Stimulated activated CD4-positive, alpha-beta T cell treated with anti-CD3 and anti-CD28 coated beads, TNF-alpha, amount 100 ng/mL, for 24 hours (primary cell): ENCODE data around the gene SPAG9.
"Not testable (repeated sequence)": the region's sequence is repeated elsewhere in the genome, so short reads cannot be mapped to it uniquely, and the experiment has no call there.

Source experiments
- DNase-seq, 3 experiments: peaks; one replicate each; pipeline ENCODE4 v3.0.0-alpha.2; 2020; ENCODE audit warnings: low read depth in 3 of 3

Gene SPAG9

GRCh38 chr17:51087072-51087757 lies 33.5 kb downstream of the SPAG9 start:
- no peak for DNase-seq

- DNase-seq: no peak
These were observed 35.4 kb downstream of the SPAG9 start for GRCh38 chr17:51085150-51085805.

- no peak for DNase-seq
These were observed 36.7 kb downstream of the SPAG9 start for GRCh38 chr17:51083981-51084380.

- not testable (repeated sequence) for DNase-seq
These were observed 37.3 kb downstream of the SPAG9 start for GRCh38 chr17:51083364-51083763.

GRCh38 chr17:51079049-51079448 lies 41.6 kb downstream of the SPAG9 start:
- DNase-seq: no peak

GRCh38 chr17:51078009-51078592 lies 42.6 kb downstream of the SPAG9 start:
- no peak for DNase-seq

GRCh38 chr17:51076821-51077220 lies 43.8 kb downstream of the SPAG9 start:
- DNase-seq: no peak

- no peak for DNase-seq
These were observed 49.1 kb downstream of the SPAG9 start for GRCh38 chr17:51071556-51071955.

- DNase-seq: no peak
These were observed 55.2 kb downstream of the SPAG9 start for GRCh38 chr17:51065466-51065865.

GRCh38 chr17:51064061-51064735 lies 56.5 kb downstream of the SPAG9 start:
- DNase-seq: no peak

GRCh38 chr17:51060396-51060795 lies 60.3 kb downstream of the SPAG9 start:
- no peak for DNase-seq

- DNase-seq: no peak
These were observed 60.9 kb downstream of the SPAG9 start for GRCh38 chr17:51059781-51060180.

- no peak for DNase-seq
These were observed 63.1 kb downstream of the SPAG9 start for GRCh38 chr17:51057534-51057933.

GRCh38 chr17:51056813-51057510 lies 63.7 kb downstream of the SPAG9 start:
- no peak for DNase-seq

- DNase-seq: no peak
These were observed 65.9 kb downstream of the SPAG9 start for GRCh38 chr17:51054748-51055147.

GRCh38 chr17:51052235-51052634 lies 68.4 kb downstream of the SPAG9 start:
- DNase-seq: no peak

GRCh38 chr17:51050291-51051033 lies 70.2 kb downstream of the SPAG9 start:
- DNase-seq: no peak

- DNase-seq: no peak
These were observed 73.9 kb downstream of the SPAG9 start for GRCh38 chr17:51046514-51047384.

- DNase-seq: no peak
These were observed 74.6 kb downstream of the SPAG9 start for GRCh38 chr17:51046046-51046445.

- no peak for DNase-seq
These were observed 75.0 kb downstream of the SPAG9 start for GRCh38 chr17:51045621-51046020.
